Kidney (tissue), 14 donors: Measurements from ENCODE around the gene MAP3K3. TPM values are rescaled to one million over a fixed set of nuclear protein-coding genes. Genes with fewer than 3 reads are reported as not detected.

Experiments
- DNase-seq, 5 donors: peaks; one replicate each; pipeline ENCODE4 v3.0.0-alpha.2; 2013 to 2020
- FAIRE-seq: peaks from 2 replicates; lab custom pipeline; 2012; peaks lifted over from hg19 to GRCh38; lab: Jason Lieb, UNC
- H3K27ac ChIP-seq, 2 donors: one replicate each; pipeline ENCODE4 v1.7.0; 2013; ENCODE audit warnings: low read depth in 2 of 2, low read length in 2 of 2, inconsistent platforms in 1 of 2
- H3K27me3 ChIP-seq: one replicate; pipeline ENCODE4 v1.7.1; 2013; ENCODE audit warnings: low read length, inconsistent platforms; ENCODE audit not compliant: control insufficient read depth, insufficient read depth
- H3K36me3 ChIP-seq, 3 donors: one replicate each; pipeline versions ENCODE4 v1.7.0 to v1.7.1; 2013; ENCODE audit warnings: low read length in 3 of 3, control low read depth in 1 of 3, inconsistent platforms in 1 of 3; ENCODE audit not compliant: insufficient read depth in 3 of 3, control insufficient read depth in 2 of 3
- H3K4me1 ChIP-seq, 3 donors: one replicate each; pipeline versions ENCODE4 v1.7.0 to v1.7.1; 2013; ENCODE audit warnings: low read length in 3 of 3, inconsistent platforms in 1 of 3, low read depth in 1 of 3; ENCODE audit not compliant: control insufficient read depth in 2 of 3, insufficient read depth in 2 of 3
- H3K4me3 ChIP-seq, 3 donors: one replicate each; pipeline versions ENCODE4 v1.7.0 to v1.8.1; 2013; ENCODE audit warnings: low read length in 3 of 3, control low read depth in 1 of 3, inconsistent platforms in 1 of 3
- H3K9ac ChIP-seq, 3 donors: one replicate each; pipeline versions ENCODE4 v1.7.0 to v1.7.1; 2013; ENCODE audit warnings: low read length in 3 of 3, control low read depth in 1 of 3, inconsistent platforms in 1 of 3
- H3K9me3 ChIP-seq, 3 donors: one replicate each; pipeline versions ENCODE4 v1.7.0 to v1.7.1; 2013; ENCODE audit warnings: low read length in 3 of 3, control low read depth in 1 of 3, inconsistent platforms in 1 of 3; ENCODE audit not compliant: control insufficient read depth in 2 of 3, insufficient read depth in 1 of 3
- CTCF ChIP-seq: IDR thresholded peaks from 3 replicates; pipeline ENCODE4 v1.5.1; 2012; ENCODE audit warnings: mild to moderate bottlenecking, moderate library complexity, borderline replicate concordance; ENCODE audit not compliant: insufficient read depth; ENCODE audit errors: extremely low read depth
- intact Hi-C: fragments of 100-400 bp; cut with DNase I; formaldehyde crosslinking; loops from one replicate; pipeline ENCODE4 v1.11.1; 2022
- polyA plus RNA-seq: library from polyadenylated mRNA; stranded (reverse); fragments of 350-450 nt; fragmentation: Illumina TruSeq; extraction: RNeasy Lipid Tissue Mini Kit (QIAGEN cat#74804); gene quantifications from one replicate; pipeline ENCODE4 v1.2.3, GENCODE V29; 2014; ENCODE audit warnings: low read depth, low replicate concordance; ENCODE audit not compliant: insufficient read depth
- total RNA-seq: library from RNA; stranded (reverse); fragmentation: NEBNext Ultra II Directional; extraction: Animal tissue kit (Norgen Biotek cat#: 25700); gene quantifications from one replicate; pipeline ENCODE4 v1.2.1, GENCODE V29; 2021
- donor health status: control.
- donor health status: control.
- donor health status: control.
- donor health status: control.
- donor health status: control.
- donor health status: DM: yes; HTN: yes; CAD: no.
- donor health status: Normal renal cell carcinoma (clear cell type).

Gene MAP3K3
- total and polyA plus RNA-seq, 2 donors from 2014 or later: 17.4 to 50.5 TPM

GRCh38 chr17:63598281-63598680, 23.9 kb upstream of the MAP3K3 start:
- Histone ChIP-seq H3K27ac (no peak overlapping the region), H3K9ac (no peak overlapping the region), H3K4me3 (no peak overlapping the region), H3K9me3 (no peaks in the 10 kb centered on the region), H3K36me3 (peaks cover 0 to 3% (median 0%) of the 10 kb centered on the region in 3 donors), H3K4me1 (peaks cover 0 to 10% (median 0%) of the 10 kb centered on the region in 3 donors), H3K27me3 (no peaks in the 10 kb centered on the region)
- TF ChIP-seq CTCF: no peak
- no peak for DNase-seq
- intact Hi-C loops: no loop called here
- FAIRE-seq: no peak

GRCh38 chr17:63600569-63601438, 21.4 kb upstream of the MAP3K3 start, which contains the start of gene TACO1:
TSS of gene TACO1 (plus strand) at chr17:63600895. CDS start at chr17:63601084, 189 bp downstream.
- TF ChIP-seq CTCF: peak; percentile 0
- Histone ChIP-seq H3K27me3 (no peaks in the 10 kb centered on the region), H3K9me3 (no peaks in the 10 kb centered on the region), H3K4me1 (peaks cover 0 to 10% (median 0%) of the 10 kb centered on the region in 3 donors), H3K9ac (peak within 1 kb of the TSS; percentile 41 to 95 (median 76)), H3K27ac (peak within 1 kb of the TSS; percentile 63 to 83), H3K36me3 (peaks cover 0 to 13% (median 9%) of the 10 kb centered on the region in 3 donors), H3K4me3 (peak within 1 kb of the TSS; percentile 76 to 89 (median 86))
- FAIRE-seq (no peak), DNase-seq (peak; percentile 82 to 91 (median 84))
- intact Hi-C loops: no loop called here

GRCh38 chr17:63601439-63602371, 20.5 kb upstream of the MAP3K3 start:
- Histone ChIP-seq H3K36me3 (peaks cover 0 to 18% (median 17%) of the 10 kb centered on the region in 3 donors), H3K9ac (peak overlapping the region; percentile 37 to 95 (median 76)), H3K4me3 (peak overlapping the region; percentile 76 to 89 (median 86)), H3K27me3 (no peaks in the 10 kb centered on the region), H3K9me3 (no peaks in the 10 kb centered on the region), H3K27ac (peak overlapping the region; percentile 63 to 83), H3K4me1 (peaks cover 0 to 10% (median 0%) of the 10 kb centered on the region in 3 donors)
- intact Hi-C loops: no loop called here
- FAIRE-seq (no peak), DNase-seq (no peak)
- no peak for TF ChIP-seq CTCF
